NCI-H2196 treated with DMSO at 0.1 percent for 48 hours (cell line): ENCODE measurements around the gene ARRDC2.
A peak's percentile ranks its signal among the peaks of the same experiment; 100 is the strongest.
"Not testable (repeated sequence)": the region's sequence is repeated elsewhere in the genome, so short reads cannot be mapped to it uniquely, and the experiment has no call there.

Source experiments
- DNase-seq: peaks from one replicate; lab custom pipeline; 2025; ENCODE audit not compliant: unreplicated experiment; lab: John Stamatoyannopoulos, UW

Gene ARRDC2

GRCh38 chr19:17989425-17990094 is 18.4 kb upstream of the ARRDC2 start:
- DNase-seq = no peak

GRCh38 chr19:17993076-17993813 is 14.7 kb upstream of the ARRDC2 start:
- DNase-seq = no peak

GRCh38 chr19:17996826-17997316 is 11.1 kb upstream of the ARRDC2 start:
- DNase-seq = peak; percentile 35

GRCh38 chr19:17997969-17998826 is 9.8 kb upstream of the ARRDC2 start:
- DNase-seq = no peak

GRCh38 chr19:17998827-17999150 is 9.2 kb upstream of the ARRDC2 start:
- DNase-seq = no peak

GRCh38 chr19:17999684-18000479 is 8.1 kb upstream of the ARRDC2 start:
- no peak for DNase-seq

GRCh38 chr19:18000480-18000914 is 7.5 kb upstream of the ARRDC2 start:
- DNase-seq = no peak

- peak; percentile 71 for DNase-seq
These were observed 6.8 kb upstream of the ARRDC2 start for GRCh38 chr19:18000915-18001776.

GRCh38 chr19:18001777-18002345 is 6.1 kb upstream of the ARRDC2 start:
- DNase-seq = no peak

GRCh38 chr19:18002347-18002850 is 5.6 kb upstream of the ARRDC2 start:
- no peak for DNase-seq

GRCh38 chr19:18005750-18006149 is 2.2 kb upstream of the ARRDC2 start:
- DNase-seq = not testable (repeated sequence)

- peak; percentile 31 for DNase-seq
These were observed 690 bp upstream of the ARRDC2 start for GRCh38 chr19:18007044-18007916.

- no peak for DNase-seq
These were observed 844 bp downstream of the ARRDC2 start for GRCh38 chr19:18008814-18009213.

GRCh38 chr19:18009412-18010066 is 1.6 kb downstream of the ARRDC2 start:
- no peak for DNase-seq

- no peak for DNase-seq
These were observed 2.2 kb downstream of the ARRDC2 start for GRCh38 chr19:18010149-18010548.

GRCh38 chr19:18013210-18014111 is 5.5 kb downstream of the ARRDC2 start:
- no peak for DNase-seq

GRCh38 chr19:18014197-18014596 is 6.2 kb downstream of the ARRDC2 start:
- no peak for DNase-seq
